AG08395 (cell line): ENCODE results near the gene CAB39L.
A peak's percentile ranks its signal among the peaks of the same experiment; 100 is the strongest.

ENCODE experiments used
- DNase-seq: peaks from one replicate; pipeline ENCODE4 v3.0.0; 2012; ENCODE audit warnings: mixed read lengths, low spot score

The CAB39L gene

DNA sequence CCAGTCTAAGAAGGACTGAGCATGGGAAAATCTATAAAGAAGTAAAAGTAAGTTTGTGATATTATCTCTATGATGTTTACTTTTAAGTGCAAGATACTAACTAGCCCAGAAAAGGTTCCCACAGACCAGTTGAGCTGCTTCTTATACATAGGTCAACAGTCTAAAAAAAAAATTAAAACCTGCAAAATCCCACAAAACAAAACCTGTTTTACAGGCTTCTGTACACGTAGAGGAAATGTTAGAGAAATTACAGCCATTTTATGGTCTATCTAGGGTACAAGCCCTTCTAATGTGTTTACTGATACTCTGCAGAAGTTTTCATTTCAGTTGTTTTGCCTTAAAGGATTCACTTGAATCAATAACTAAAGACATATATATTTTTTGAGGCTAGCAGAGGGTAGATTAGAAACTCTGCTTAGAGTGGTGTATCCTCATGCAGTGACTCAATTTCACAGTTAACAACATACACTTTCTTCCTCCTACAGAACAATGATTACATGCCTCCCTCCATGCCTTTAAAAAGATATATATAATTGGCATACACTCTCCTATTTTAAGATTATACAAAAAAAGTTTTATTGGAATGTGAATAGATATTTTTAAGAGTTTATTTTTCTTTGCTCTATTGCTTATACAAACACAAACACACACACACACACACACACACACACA, 43.9 kb downstream of the CAB39L start:
- no peak for DNase-seq

GRCh38 chr13:49395878-49396380, 47.9 kb downstream of the CAB39L start:
- DNase-seq: no peak

DNA sequence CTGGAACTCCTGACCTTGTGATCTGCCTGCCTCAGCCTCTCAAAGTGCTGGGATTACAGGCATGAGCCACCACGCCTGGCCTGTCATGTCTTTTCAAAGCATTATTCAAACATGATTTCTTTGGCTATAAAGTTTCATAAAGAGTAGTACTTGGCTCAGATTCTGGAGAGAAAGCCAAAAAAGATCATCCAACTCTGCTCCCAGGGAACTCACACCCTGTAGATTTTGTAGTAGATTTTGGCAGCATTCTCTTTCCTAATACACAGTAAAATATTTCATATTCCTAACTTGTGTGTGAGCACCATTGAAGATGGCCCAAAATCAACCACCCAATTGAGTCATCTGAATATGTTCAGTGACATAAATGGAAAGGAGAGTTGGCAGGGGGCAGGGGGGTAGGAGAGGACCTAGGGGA, 48.4 kb downstream of the CAB39L start:
- no peak for DNase-seq

DNA sequence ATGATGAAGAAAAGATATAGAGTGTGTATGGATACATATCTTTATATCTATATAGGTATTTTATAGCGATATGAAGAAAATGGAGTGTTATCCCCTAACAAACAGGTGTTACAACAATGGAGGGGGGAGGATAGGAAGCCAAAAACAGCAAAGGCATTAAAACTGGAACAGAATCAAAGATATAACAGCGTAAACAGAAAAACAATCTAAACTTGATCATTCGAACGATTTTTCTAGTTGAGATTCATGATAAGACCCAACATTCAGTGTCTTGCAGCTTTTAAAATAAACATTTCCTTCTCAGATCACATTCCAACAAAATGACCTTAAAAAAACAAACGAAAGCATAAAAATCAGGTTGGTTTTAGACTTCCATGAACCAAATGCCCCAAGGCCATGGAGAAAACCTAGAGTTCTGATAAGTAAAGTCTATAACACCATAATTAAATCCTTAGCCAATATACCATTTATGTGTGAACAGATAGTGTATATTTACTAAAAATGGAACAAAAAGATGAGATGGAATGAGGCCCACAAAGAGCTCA, 55.7 kb downstream of the CAB39L start:
- DNase-seq: no peak

- DNase-seq: no peak
Observed at GRCh38 chr13:49386664-49387063, 57.2 kb downstream of the CAB39L start.

DNA sequence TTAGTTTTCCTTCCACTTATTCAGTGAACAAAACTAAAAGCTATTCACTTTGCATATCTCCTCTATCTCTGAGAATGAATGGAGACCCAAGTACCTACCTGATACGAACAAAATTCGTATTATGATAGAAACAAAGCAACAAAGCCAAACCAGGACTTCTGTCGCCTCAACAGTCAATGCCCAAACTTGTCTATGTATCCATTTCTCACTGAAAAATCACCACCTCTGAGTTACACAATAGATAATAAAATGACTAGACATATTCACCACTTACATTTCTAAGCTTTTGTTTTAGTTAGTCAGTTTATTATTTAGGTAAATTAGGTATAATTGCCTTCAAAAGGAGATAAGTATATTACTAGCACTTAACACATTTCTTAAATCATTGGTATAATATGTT, 67.7 kb downstream of the CAB39L start:
- DNase-seq: no peak

GRCh38 chr13:49374585-49375290, 69.1 kb downstream of the CAB39L start:
- DNase-seq: peak; percentile 45

DNA sequence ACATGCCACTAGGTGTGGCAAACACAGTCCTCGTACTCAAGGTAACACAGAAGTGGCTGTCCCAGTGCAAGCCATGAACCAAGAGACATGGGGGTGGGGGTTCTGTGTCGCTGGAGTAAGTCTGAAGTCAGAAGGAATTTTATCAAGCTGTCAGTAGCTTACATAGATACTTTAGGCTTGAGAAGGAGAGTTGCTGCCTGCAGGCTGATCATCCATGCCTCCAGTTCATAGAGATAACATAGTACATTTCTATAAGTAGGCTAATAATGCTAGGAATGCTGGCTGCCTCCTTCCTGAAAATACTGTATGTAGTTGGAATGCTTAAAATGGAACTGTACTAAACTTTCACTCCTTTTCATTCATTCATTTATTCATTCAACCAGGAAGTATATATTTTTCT, 70.1 kb downstream of the CAB39L start:
- DNase-seq: no peak

DNA sequence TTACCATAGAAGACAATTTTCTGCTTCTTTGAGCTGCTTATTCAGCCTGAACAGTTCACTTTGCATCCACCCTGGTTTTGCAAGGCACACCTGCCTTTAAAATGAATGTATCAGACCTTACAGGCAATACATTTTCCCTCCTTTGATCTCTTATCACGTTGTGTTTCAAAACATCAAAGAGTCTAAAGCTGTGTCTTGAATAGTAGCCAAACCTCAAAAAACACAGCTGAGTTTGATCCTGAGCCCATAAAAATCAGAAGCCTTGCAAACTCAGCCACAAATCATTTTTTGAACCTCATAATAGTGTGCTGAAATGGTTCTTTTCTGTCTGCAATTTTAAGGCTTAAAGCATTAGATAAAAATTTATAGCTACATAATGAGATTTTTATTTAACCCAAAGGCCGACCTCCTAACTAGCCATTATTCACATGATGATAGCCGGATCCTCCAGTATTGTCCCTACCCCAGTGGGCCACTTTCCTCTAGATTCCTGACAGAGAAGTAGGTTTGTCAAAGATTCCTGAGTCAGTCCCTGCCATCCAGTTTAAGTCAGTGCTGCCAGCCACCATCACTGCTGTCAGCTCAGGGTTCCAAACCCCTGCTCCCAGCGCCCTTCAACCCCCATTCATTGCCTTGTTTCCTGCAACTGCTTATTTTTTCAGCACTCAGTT, 71.8 kb downstream of the CAB39L start:
- DNase-seq: no peak

GRCh38 chr13:49370371-49370770, 73.5 kb downstream of the CAB39L start:
- no peak for DNase-seq

DNA sequence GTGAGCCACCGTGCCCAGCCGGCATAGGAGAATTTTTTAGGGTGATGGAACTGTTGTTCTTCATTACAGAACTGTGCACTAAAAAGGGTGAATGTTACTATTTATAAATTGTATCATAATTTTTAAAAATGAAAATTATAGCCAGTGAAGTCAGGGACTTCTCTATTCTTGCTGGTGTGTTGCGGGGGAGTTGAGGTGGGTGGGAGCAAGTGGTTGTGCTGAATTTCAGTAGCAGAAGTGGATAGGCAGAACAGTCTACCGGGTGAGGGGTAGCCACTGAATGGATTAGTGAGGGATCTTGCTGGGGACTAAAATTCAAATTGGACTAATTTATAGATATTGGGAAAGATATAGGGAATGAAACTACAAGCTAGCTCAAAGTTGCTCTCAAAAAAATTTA, 74.0 kb downstream of the CAB39L start:
- no peak for DNase-seq

DNA sequence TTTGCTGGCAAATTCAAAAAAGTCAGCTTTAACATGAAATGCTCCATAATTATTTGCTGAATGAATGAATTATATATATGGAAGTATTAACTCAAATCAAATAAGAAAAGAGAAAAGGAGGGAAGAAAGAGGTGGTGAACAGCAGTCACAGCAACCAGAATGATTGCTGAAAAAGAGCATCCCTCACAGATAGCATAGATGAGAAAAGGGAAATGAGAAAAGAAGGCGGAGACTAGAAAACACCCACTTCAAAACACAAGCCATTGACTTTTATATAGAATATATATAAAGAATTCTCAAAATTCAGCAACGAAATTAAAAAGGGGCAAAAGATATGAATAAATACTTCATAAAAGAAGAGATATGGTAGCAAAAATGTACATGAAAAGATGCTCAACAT, 75.2 kb downstream of the CAB39L start:
- no peak for DNase-seq

DNA sequence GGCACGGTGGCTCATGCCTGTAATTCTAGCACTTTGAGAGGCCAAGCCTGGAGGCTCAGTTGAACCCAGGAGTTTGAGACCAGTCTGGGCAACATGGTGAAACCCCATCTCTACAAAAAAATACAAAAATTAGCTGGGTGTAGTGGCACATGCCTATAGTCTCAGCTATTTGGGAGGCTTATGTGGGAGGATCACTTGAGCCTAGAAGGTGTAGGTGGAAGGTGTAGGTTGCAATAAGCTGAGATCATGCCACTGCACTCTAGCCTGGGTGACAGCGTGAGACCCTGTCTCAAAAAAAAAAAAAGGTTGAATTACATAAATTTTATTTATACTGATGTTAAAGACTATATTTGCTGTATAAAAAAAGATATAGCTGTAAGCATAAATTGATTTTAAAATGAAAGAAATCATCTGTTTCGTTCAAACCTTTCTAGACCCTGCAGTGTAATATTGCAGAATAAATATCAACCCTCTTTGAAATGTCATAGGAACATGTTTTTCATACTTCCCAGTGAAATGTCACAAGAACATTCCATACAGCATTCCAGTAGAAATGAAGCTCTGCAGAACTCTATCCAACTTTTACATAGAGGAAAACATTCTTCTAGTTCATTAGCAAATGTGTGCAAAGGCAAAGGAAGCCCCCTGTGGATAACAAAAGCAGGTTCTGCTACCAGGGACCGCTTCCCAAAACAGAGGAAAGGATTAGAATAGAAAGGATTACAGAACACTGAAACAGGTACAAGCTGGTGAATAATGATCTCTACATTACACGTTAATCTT, 76.0 kb downstream of the CAB39L start:
- DNase-seq: peak; percentile 14

DNA sequence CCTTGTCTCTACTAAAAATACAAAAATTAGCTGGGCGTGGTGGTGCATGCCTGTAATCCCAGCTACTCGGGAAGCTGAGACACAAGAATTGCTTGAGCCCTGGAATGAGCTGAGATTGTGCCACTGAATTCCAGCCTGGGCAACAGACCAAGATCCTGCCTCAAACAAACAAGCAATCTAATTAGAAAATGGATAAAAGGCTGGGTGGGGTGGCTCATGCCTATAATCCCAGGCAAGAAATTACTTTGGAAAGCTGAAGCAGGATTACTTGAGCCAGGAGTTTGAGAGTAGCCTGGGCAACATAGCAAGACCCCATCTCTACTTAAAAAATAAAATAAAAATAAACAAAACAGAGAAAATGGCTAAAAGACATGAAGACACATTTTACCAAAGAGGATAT, 77.0 kb downstream of the CAB39L start:
- no peak for DNase-seq

- peak; percentile 64 for DNase-seq
Observed at GRCh38 chr13:49357694-49358093, 86.2 kb downstream of the CAB39L start.

DNA sequence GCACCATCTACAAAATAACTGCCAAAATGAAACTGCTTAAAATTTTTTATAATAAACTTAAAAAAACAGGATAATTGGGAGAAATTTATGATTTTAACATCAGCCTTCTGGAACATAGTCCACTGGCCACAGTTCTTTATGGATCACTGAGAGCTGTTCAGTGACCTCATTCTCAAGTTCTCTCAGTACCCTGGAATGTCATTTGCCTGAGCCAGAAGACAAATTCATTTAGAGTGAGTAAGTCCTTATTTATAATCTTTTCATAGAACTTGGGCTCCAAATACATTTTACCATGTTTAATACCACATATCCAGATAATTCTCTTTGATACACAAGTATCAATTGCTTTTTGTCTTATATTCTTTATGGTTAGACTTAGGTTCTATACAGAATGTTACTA, 87.6 kb downstream of the CAB39L start:
- peak; percentile 83 for DNase-seq

GRCh38 chr13:49354719-49355118, 89.1 kb downstream of the CAB39L start:
- no peak for DNase-seq

- no peak for DNase-seq
Observed at GRCh38 chr13:49353908-49354307, 90.0 kb downstream of the CAB39L start.

- no peak for DNase-seq
Observed at GRCh38 chr13:49351871-49352270, 92.0 kb downstream of the CAB39L start.

GRCh38 chr13:49348751-49349150, 95.1 kb downstream of the CAB39L start:
- DNase-seq: no peak

- no peak for DNase-seq
Observed at GRCh38 chr13:49347650-49348385, 96.0 kb downstream of the CAB39L start.
